IMR-90 (cell line): Measurements from ENCODE around the gene DUS2.

Experiments used
- CEBPB ChIP-seq: IDR thresholded peaks from 2 replicates; pipeline ENCODE4 v1.6.1; 2012; ENCODE audit warnings: low read depth, low read length, improper control_type of control experiment
- FOS ChIP-seq: fragments of 150-350 bp; IDR thresholded peaks from 2 replicates; pipeline ENCODE4 v1.6.1; 2016; ENCODE audit warnings: low read depth, low read length
- MAFK ChIP-seq: IDR thresholded peaks from 2 replicates; pipeline ENCODE4 v1.6.1; 2012; ENCODE audit warnings: low read depth, low read length, improper control_type of control experiment
- NFE2L2 ChIP-seq: fragments of 150-350 bp; IDR thresholded peaks from 2 replicates; pipeline ENCODE4 v1.6.1; 2016; ENCODE audit warnings: low read depth, mild to moderate bottlenecking, low read length
- POLR2A ChIP-seq: IDR thresholded peaks from 2 replicates; pipeline ENCODE4 v1.6.1; 2012; ENCODE audit warnings: mild to moderate bottlenecking, low read depth, low read length
- RAD21 ChIP-seq: IDR thresholded peaks from 2 replicates; pipeline ENCODE4 v1.6.1; 2012; ENCODE audit warnings: low read length, improper control_type of control experiment
- RFX5 ChIP-seq: IDR thresholded peaks from 2 replicates; pipeline ENCODE4 v1.8.0; 2012; ENCODE audit warnings: low read depth, mild to moderate bottlenecking, low read length, moderate library complexity
- SMC3 ChIP-seq: fragments of 150-350 bp; IDR thresholded peaks from 2 replicates; pipeline ENCODE4 v1.6.1; 2016; ENCODE audit warnings: low read depth, mild to moderate bottlenecking, antibody characterized with exemption, low read length, moderate library complexity
- TF ChIP-seq, protein P1 (sequence below): conservative IDR thresholded peaks from 2 replicates; pipeline ENCODE4 v1.5.1; 2012; ENCODE audit warnings: mild to moderate bottlenecking, low read depth, low read length, improper control_type of control experiment
- TF ChIP-seq, protein P2 (sequence below): fragments of 150-350 bp; IDR thresholded peaks from 2 replicates; pipeline ENCODE4 v1.6.1; 2017; ENCODE audit warnings: mild to moderate bottlenecking, antibody characterized with exemption, low read length, low read depth

DNA sequence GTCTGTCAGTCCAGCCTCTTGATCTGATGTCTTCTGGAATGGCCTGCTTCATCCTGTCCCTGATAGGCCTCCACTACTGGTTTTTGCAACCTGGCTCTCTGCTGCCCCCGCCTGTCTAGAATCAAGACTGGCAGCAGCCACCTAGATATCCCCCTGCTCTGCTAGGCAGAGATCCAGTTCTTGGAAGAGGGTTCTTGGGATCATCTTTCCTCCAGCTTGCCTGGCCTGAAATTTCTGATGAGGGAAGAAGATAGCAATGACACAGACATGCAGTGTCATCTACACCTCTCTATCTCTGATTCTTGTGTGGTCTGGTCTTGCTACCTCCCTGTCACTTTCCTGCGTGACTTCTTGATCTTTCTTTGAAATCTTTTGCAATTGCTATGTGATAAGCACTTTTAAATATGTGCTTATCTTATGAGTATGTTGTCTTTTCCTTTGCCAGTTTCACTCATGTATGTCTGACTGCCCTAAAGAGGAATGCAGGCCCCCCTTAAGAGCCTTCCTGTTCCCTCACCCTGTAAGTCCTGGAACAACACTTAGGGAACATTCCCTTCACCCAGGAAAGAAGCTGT, 41.8 kb downstream of the DUS2 start:
- TF ChIP-seq CEBPB: peak; percentile 94
- TF ChIP-seq, protein P1, sequence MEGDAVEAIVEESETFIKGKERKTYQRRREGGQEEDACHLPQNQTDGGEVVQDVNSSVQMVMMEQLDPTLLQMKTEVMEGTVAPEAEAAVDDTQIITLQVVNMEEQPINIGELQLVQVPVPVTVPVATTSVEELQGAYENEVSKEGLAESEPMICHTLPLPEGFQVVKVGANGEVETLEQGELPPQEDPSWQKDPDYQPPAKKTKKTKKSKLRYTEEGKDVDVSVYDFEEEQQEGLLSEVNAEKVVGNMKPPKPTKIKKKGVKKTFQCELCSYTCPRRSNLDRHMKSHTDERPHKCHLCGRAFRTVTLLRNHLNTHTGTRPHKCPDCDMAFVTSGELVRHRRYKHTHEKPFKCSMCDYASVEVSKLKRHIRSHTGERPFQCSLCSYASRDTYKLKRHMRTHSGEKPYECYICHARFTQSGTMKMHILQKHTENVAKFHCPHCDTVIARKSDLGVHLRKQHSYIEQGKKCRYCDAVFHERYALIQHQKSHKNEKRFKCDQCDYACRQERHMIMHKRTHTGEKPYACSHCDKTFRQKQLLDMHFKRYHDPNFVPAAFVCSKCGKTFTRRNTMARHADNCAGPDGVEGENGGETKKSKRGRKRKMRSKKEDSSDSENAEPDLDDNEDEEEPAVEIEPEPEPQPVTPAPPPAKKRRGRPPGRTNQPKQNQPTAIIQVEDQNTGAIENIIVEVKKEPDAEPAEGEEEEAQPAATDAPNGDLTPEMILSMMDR: peak; percentile 88
- no peak for TF ChIP-seq POLR2A
- TF ChIP-seq RFX5: 0 out of 2 replicates have a peak, but pooled peaks have one; percentile 7
- peak; percentile 59; the same call in 1 of the 2 replicates for TF ChIP-seq NFE2L2
- TF ChIP-seq FOS: peak; percentile 38
- no peak for TF ChIP-seq MAFK
- peak; percentile 65 for TF ChIP-seq RAD21
- TF ChIP-seq, protein P2, sequence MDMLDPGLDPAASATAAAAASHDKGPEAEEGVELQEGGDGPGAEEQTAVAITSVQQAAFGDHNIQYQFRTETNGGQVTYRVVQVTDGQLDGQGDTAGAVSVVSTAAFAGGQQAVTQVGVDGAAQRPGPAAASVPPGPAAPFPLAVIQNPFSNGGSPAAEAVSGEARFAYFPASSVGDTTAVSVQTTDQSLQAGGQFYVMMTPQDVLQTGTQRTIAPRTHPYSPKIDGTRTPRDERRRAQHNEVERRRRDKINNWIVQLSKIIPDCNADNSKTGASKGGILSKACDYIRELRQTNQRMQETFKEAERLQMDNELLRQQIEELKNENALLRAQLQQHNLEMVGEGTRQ: no peak
- peak; percentile 50 for TF ChIP-seq SMC3
